Subcutaneous abdominal adipose tissue (tissue), 5 donors: ENCODE results near the gene WFDC2.

Experiments
- H3K27ac ChIP-seq: one replicate; pipeline ENCODE4 v1.7.0; 2013; ENCODE audit warnings: low read depth, mild to moderate bottlenecking, inconsistent platforms, low read length, moderate library complexity
- H3K27me3 ChIP-seq, 5 donors: one replicate each; pipeline ENCODE4 v1.7.0; 2013; ENCODE audit warnings: low read length in 5 of 5, inconsistent platforms in 1 of 5; ENCODE audit not compliant: control insufficient read depth in 5 of 5, insufficient read depth in 4 of 5
- H3K36me3 ChIP-seq, 5 donors: one replicate each; pipeline ENCODE4 v1.7.0; 2013; ENCODE audit warnings: low read length in 5 of 5; ENCODE audit not compliant: control insufficient read depth in 5 of 5, insufficient read depth in 5 of 5
- H3K4me1 ChIP-seq, 5 donors: one replicate each; pipeline ENCODE4 v1.7.0; 2013; ENCODE audit warnings: low read length in 5 of 5, mild to moderate bottlenecking in 3 of 5, moderate library complexity in 1 of 5; ENCODE audit not compliant: control insufficient read depth in 5 of 5, insufficient read depth in 5 of 5
- H3K4me3 ChIP-seq, 5 donors: one replicate each; pipeline ENCODE4 v1.7.0; 2013; ENCODE audit warnings: low read length in 5 of 5, low read depth in 1 of 5
- H3K9ac ChIP-seq, 5 donors: one replicate each; pipeline ENCODE4 v1.7.0; 2013; ENCODE audit warnings: low read length in 5 of 5, mild to moderate bottlenecking in 4 of 5, moderate library complexity in 3 of 5
- H3K9me3 ChIP-seq, 5 donors: one replicate each; pipeline ENCODE4 v1.7.0; 2013; ENCODE audit warnings: low read length in 5 of 5; ENCODE audit not compliant: control insufficient read depth in 5 of 5
- donor health status: healthy.
- donor health status: healthy.
- donor health status: healthy.
- donor health status: healthy.
- donor health status: healthy.

Gene WFDC2

GRCh38 chr20:45450097-45450818, 19.3 kb upstream of the WFDC2 start:
- no peak overlapping the region for H3K27ac ChIP-seq

DNA sequence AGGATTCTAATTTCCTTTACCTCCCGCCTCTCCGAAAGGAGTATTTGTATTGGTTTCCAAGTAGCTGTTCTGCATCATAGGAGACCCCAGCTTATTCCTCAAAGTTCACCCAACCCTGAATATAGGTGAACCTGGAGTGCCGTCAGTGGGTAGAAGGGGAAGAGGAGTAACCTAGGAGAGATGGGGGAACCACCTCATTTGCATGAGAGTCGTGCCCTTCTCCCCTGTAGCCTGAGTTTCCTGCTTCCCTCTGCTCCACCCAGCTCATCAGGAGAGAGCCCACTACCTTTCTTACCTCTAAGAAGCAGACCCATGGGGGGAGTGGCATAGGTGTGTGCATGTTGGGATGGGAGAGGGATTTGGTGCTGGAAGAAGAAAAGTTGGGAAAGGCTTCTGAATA, 17.3 kb upstream of the WFDC2 start:
- no peaks in the 10 kb centered on the region for H3K36me3 ChIP-seq
- H3K9me3 ChIP-seq, result no peaks in the 10 kb centered on the region
- H3K27me3 ChIP-seq, result peaks cover 0 to 4% (median 2%) of the 10 kb centered on the region in 5 donors
- no peak overlapping the region for H3K27ac ChIP-seq
- H3K4me1 ChIP-seq, result no peaks in the 10 kb centered on the region
- no peak overlapping the region for H3K9ac ChIP-seq
- H3K4me3 ChIP-seq, result no peak overlapping the region

More at GRCh38 chr20:45450097-45450818, 19.3 kb upstream of the WFDC2 start:
- no peak overlapping the region for H3K9ac ChIP-seq
- no peak overlapping the region for H3K4me3 ChIP-seq
- H3K27me3 ChIP-seq, result peaks cover 0 to 4% (median 2%) of the 10 kb centered on the region in 5 donors
- no peaks in the 10 kb centered on the region for H3K36me3 ChIP-seq
- no peaks in the 10 kb centered on the region for H3K9me3 ChIP-seq
- H3K4me1 ChIP-seq, result no peaks in the 10 kb centered on the region

GRCh38 chr20:45452772-45453691, 16.5 kb upstream of the WFDC2 start:
- peaks cover 0 to 4% (median 0%) of the 10 kb centered on the region in 5 donors for H3K27me3 ChIP-seq
- no peak overlapping the region for H3K9ac ChIP-seq
- H3K9me3 ChIP-seq, result no peaks in the 10 kb centered on the region
- H3K4me3 ChIP-seq, result no peak overlapping the region
- no peaks in the 10 kb centered on the region for H3K4me1 ChIP-seq
- H3K36me3 ChIP-seq, result no peaks in the 10 kb centered on the region
- no peak overlapping the region for H3K27ac ChIP-seq

DNA sequence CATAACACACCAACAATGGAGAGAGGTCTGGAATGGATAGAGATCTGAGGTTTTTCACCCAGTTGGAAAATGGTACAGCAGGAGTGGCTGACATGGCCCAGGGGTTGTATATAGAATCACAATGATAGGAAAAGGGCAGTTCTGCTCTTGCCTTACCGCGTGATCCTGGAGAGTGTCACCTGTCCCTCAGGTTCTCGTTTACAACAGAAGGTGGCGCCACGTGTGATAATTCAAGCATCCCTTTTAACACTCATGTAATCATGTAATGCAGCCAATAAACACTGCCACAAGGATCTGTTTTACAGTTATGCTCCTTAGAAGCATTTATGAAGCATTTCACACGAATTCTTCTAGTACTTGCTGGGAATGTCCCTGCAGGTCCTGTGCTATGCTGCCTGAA, 12.9 kb upstream of the WFDC2 start:
- Histone ChIP-seq H3K4me3 (no peak overlapping the region), H3K9ac (no peak overlapping the region), H3K9me3 (no peaks in the 10 kb centered on the region), H3K4me1 (no peaks in the 10 kb centered on the region), H3K27ac (no peak overlapping the region), H3K36me3 (no peaks in the 10 kb centered on the region), H3K27me3 (peaks cover 0 to 6% (median 0%) of the 10 kb centered on the region in 5 donors)

- Histone ChIP-seq H3K27me3 (peaks cover 0 to 16% (median 4%) of the 10 kb centered on the region in 5 donors), H3K4me1 (no peaks in the 10 kb centered on the region), H3K9ac (no peak overlapping the region), H3K9me3 (no peaks in the 10 kb centered on the region), H3K4me3 (no peak overlapping the region), H3K36me3 (no peaks in the 10 kb centered on the region), H3K27ac (no peak overlapping the region)
These were observed 9.9 kb upstream of the WFDC2 start for GRCh38 chr20:45459606-45460005.

DNA sequence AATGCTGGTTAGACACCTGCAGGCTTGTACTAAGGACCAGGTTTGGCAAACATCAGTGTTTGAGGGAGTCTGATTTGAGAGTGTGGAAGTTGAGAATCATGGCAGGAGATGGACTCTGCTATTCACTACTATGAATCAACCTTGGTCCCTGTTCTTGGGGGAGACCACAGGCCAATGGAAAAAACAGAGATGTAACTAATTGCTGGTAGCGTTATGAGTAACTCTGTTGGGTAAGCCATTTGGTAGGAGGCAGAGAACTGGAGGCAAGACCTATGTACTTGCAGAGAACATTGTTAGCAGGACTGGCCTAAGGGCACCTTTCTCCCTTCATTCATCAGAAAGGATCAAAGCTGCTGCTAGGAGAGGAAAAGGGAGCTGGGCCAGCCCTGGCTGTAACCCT, 8.3 kb upstream of the WFDC2 start:
- Histone ChIP-seq H3K4me1 (no peaks in the 10 kb centered on the region), H3K27me3 (peaks cover 0 to 20% (median 4%) of the 10 kb centered on the region in 5 donors), H3K9me3 (no peaks in the 10 kb centered on the region), H3K36me3 (no peaks in the 10 kb centered on the region), H3K4me3 (no peak overlapping the region), H3K27ac (no peak overlapping the region), H3K9ac (no peak overlapping the region)

- H3K27ac ChIP-seq, result no peak overlapping the region
- H3K4me3 ChIP-seq, result no peak overlapping the region
- H3K9ac ChIP-seq, result no peak overlapping the region
- no peaks in the 10 kb centered on the region for H3K9me3 ChIP-seq
- peaks cover 3 to 24% (median 5%) of the 10 kb centered on the region in 5 donors for H3K27me3 ChIP-seq
- H3K4me1 ChIP-seq, result no peaks in the 10 kb centered on the region
- H3K36me3 ChIP-seq, result no peaks in the 10 kb centered on the region
These were observed 6.6 kb upstream of the WFDC2 start for GRCh38 chr20:45462711-45463509.

- Histone ChIP-seq H3K27me3 (peaks cover 4 to 23% (median 12%) of the 10 kb centered on the region in 5 donors), H3K27ac (no peak overlapping the region), H3K36me3 (no peaks in the 10 kb centered on the region), H3K4me3 (no peak overlapping the region), H3K9ac (no peak overlapping the region), H3K4me1 (no peaks in the 10 kb centered on the region), H3K9me3 (no peaks in the 10 kb centered on the region)
These were observed 5.8 kb upstream of the WFDC2 start for GRCh38 chr20:45463709-45464108.

- H3K36me3 ChIP-seq, result no peaks in the 10 kb centered on the region
- no peaks in the 10 kb centered on the region for H3K9me3 ChIP-seq
- H3K27me3 ChIP-seq, result peaks cover 21 to 34% (median 28%) of the 10 kb centered on the region in 5 donors
- no peak overlapping the region for H3K27ac ChIP-seq
- peaks cover 1 to 15% (median 12%) of the 10 kb centered on the region in 5 donors for H3K4me1 ChIP-seq
- H3K9ac ChIP-seq, result no peak overlapping the region
- no peak overlapping the region for H3K4me3 ChIP-seq
These were observed 3.9 kb upstream of the WFDC2 start for GRCh38 chr20:45465491-45466266.
